H9 (cell line): ENCODE measurements around the gene AVEN. TPM values are rescaled to one million over a fixed set of nuclear protein-coding genes. Genes with fewer than 3 reads are reported as not detected.
A peak's percentile ranks its signal among the peaks of the same experiment; 100 is the strongest.

Source experiments
- DNase-seq: peaks from one replicate; pipeline ENCODE4 v3.0.0-alpha.2; 2017
- H2AFZ ChIP-seq: one replicate; pipeline ENCODE4 v1.6.1; 2013; ENCODE audit warnings: mild to moderate bottlenecking, low read length, control low read depth, moderate library complexity
- H2AK5ac ChIP-seq: 2 replicates; pipeline ENCODE4 v1.6.1; 2013; ENCODE audit warnings: low read length, control low read depth, mixed read lengths; ENCODE audit not compliant: insufficient read length
- H2BK120ac ChIP-seq: one replicate; pipeline ENCODE4 v1.6.1; 2013; ENCODE audit warnings: low read depth, mild to moderate bottlenecking, low read length, control low read depth, inconsistent platforms; ENCODE audit not compliant: poor library complexity, severe bottlenecking
- H2BK12ac ChIP-seq: 2 replicates; pipeline ENCODE4 v1.6.1; 2013; ENCODE audit warnings: low read length, control low read depth, mixed read lengths, low read depth; ENCODE audit not compliant: insufficient read length
- H2BK15ac ChIP-seq: 2 replicates; pipeline ENCODE4 v1.6.1; 2013; ENCODE audit warnings: low read depth, low read length, control low read depth
- H2BK20ac ChIP-seq: one replicate; pipeline ENCODE4 v1.6.1; 2013; ENCODE audit warnings: low read depth, mild to moderate bottlenecking, low read length, control low read depth, inconsistent platforms; ENCODE audit not compliant: poor library complexity, severe bottlenecking
- H2BK5ac ChIP-seq: 2 replicates; pipeline ENCODE4 v1.6.1; 2013; ENCODE audit warnings: low read length, control low read depth, mixed read lengths; ENCODE audit not compliant: insufficient read length
- H3K14ac ChIP-seq: 2 replicates; pipeline ENCODE4 v1.6.1; 2013; ENCODE audit warnings: low read length, control low read depth; ENCODE audit not compliant: insufficient read depth
- H3K18ac ChIP-seq: 2 replicates; pipeline ENCODE4 v1.6.1; 2013; ENCODE audit warnings: low read depth, mild to moderate bottlenecking, mixed read lengths, low read length, control low read depth; ENCODE audit not compliant: insufficient read length
- H3K23ac ChIP-seq: 2 replicates; pipeline ENCODE4 v1.6.1; 2013; ENCODE audit warnings: low read length, control low read depth, mixed read lengths, low read depth; ENCODE audit not compliant: insufficient read length
- H3K23me2 ChIP-seq: 2 replicates; pipeline ENCODE4 v1.6.1; 2013; ENCODE audit warnings: low read depth, mild to moderate bottlenecking, mixed read lengths, low read length, control low read depth; ENCODE audit not compliant: insufficient read length, poor library complexity, severe bottlenecking
- H3K27ac ChIP-seq: 2 replicates; pipeline ENCODE4 v1.5.1; 2013; ENCODE audit warnings: low read length, control low read depth, mixed read lengths, low read depth; ENCODE audit not compliant: insufficient read length
- H3K27me3 ChIP-seq: 2 replicates; pipeline ENCODE4 v1.6.1; 2013; ENCODE audit warnings: low read length, control low read depth, inconsistent platforms; ENCODE audit not compliant: insufficient read depth
- H3K4ac ChIP-seq: 2 replicates; pipeline ENCODE4 v1.6.1; 2013; ENCODE audit warnings: low read depth, mild to moderate bottlenecking, control low read depth, inconsistent platforms, low read length, moderate library complexity
- H3K4me1 ChIP-seq: 2 replicates; pipeline ENCODE4 v1.6.1; 2013; ENCODE audit warnings: low read length, control low read depth, inconsistent platforms; ENCODE audit not compliant: insufficient read depth
- H3K4me2 ChIP-seq: 2 replicates; pipeline ENCODE4 v1.6.1; 2013; ENCODE audit warnings: low read length, control low read depth, mixed read lengths; ENCODE audit not compliant: insufficient read length, insufficient read depth
- H3K56ac ChIP-seq: 2 replicates; pipeline ENCODE4 v1.6.1; 2013; ENCODE audit warnings: low read depth, mild to moderate bottlenecking, mixed read lengths, low read length, control low read depth; ENCODE audit not compliant: insufficient read length
- H3K79me1 ChIP-seq: 2 replicates; pipeline ENCODE4 v1.6.1; 2013; ENCODE audit warnings: low read depth, mild to moderate bottlenecking, moderate library complexity, low read length, control low read depth, inconsistent platforms; ENCODE audit not compliant: insufficient read depth, poor library complexity, severe bottlenecking
- H3K79me2 ChIP-seq: 2 replicates; pipeline ENCODE4 v1.6.1; 2013; ENCODE audit warnings: low read length, control low read depth, inconsistent platforms; ENCODE audit not compliant: insufficient read depth
- H3K9ac ChIP-seq: 2 replicates; pipeline ENCODE4 v1.6.1; 2013; ENCODE audit warnings: low read length, control low read depth, mixed read lengths; ENCODE audit not compliant: insufficient read length; ENCODE audit errors: extremely low read depth
- H3K9me3 ChIP-seq: one replicate; pipeline ENCODE4 v1.6.1; 2013; ENCODE audit warnings: low read depth, low read length, inconsistent platforms; ENCODE audit not compliant: control insufficient read depth
- H3T11ph ChIP-seq: one replicate; pipeline ENCODE4 v1.6.1; 2013; ENCODE audit warnings: mild to moderate bottlenecking, low read length, control low read depth, inconsistent platforms
- H4K20me1 ChIP-seq: one replicate; pipeline ENCODE4 v1.6.1; 2013; ENCODE audit not compliant: control insufficient read depth, insufficient read length, insufficient read depth
- H4K5ac ChIP-seq: 2 replicates; pipeline ENCODE4 v1.6.1; 2013; ENCODE audit warnings: low read depth, mild to moderate bottlenecking, mixed read lengths, low read length, control low read depth; ENCODE audit not compliant: insufficient read length
- H4K8ac ChIP-seq: replicated peaks from 2 replicates; pipeline ENCODE4 v1.6.1; 2013; ENCODE audit warnings: low read length, control low read depth, mixed read lengths, low read depth; ENCODE audit not compliant: insufficient read length
- H4K91ac ChIP-seq: 2 replicates; pipeline ENCODE4 v1.6.1; 2013; ENCODE audit warnings: low read depth, mild to moderate bottlenecking, moderate library complexity, mixed read lengths, low read length, control low read depth; ENCODE audit not compliant: insufficient read length
- H3K27ac Mint-ChIP-seq, 3 experiments: 2 replicates in 2 of 3; 3 replicates in 1 of 3; pipeline ENCODE4 v1.8.0; 2020 to 2021; ENCODE audit warnings: mixed read lengths in 3 of 3, mild to moderate bottlenecking in 1 of 3, moderate library complexity in 1 of 3
- H3K27me3 Mint-ChIP-seq: 2 replicates; pipeline ENCODE4 v1.8.0; 2021; ENCODE audit warnings: low read depth, mild to moderate bottlenecking, moderate library complexity, mixed read lengths
- H3K36me3 Mint-ChIP-seq, 3 experiments: 2 replicates in 2 of 3; 3 replicates in 1 of 3; pipeline ENCODE4 v1.8.0; 2020 to 2021; ENCODE audit warnings: low read depth in 3 of 3, mixed read lengths in 3 of 3; ENCODE audit not compliant: insufficient read depth in 1 of 3
- H3K4me1 Mint-ChIP-seq, 2 experiments: 2 replicates each; pipeline ENCODE4 v1.8.0; 2020; ENCODE audit warnings: mixed read lengths in 2 of 2
- H3K4me3 Mint-ChIP-seq, 2 experiments: 2 replicates in 1 of 2; 3 replicates in 1 of 2; pipeline ENCODE4 v1.8.0; 2020 to 2021; ENCODE audit warnings: mild to moderate bottlenecking in 2 of 2, mixed read lengths in 2 of 2, moderate library complexity in 1 of 2
- H3K9me3 Mint-ChIP-seq, 2 experiments: 2 replicates in 1 of 2; 3 replicates in 1 of 2; pipeline ENCODE4 v1.8.0; 2020; ENCODE audit warnings: mild to moderate bottlenecking in 2 of 2, mixed read lengths in 2 of 2, moderate library complexity in 1 of 2
- WGBS: extraction: QIAGEN DNeasy Blood & Tissue Kit; methylation state at CpG from one replicate; pipeline ENCODE4 v1.1.7; 2013; ENCODE audit warnings: missing lambda C conversion rate, low lambda C conversion rate, mixed read lengths; ENCODE audit not compliant: insufficient read length; ENCODE audit errors: extremely low coverage; 5-methylcytosine and 5-hydroxymethylcytosine counted together
- total RNA-seq: library from RNA; stranded (reverse); gene quantifications from 2 replicates; pipeline ENCODE4 v1.2.1, GENCODE V29; 2021
- TF ChIP-seq, protein P1 (sequence below): fragments of 200-600 bp; sonication (generic); conservative IDR thresholded peaks from 3 replicates; pipeline ENCODE4 v1.8.0; 2021; ENCODE audit warnings: antibody characterized with exemption, mild to moderate bottlenecking

The AVEN gene
- total RNA-seq, 1 experiment from 2014 or later: 16.1 TPM

GRCh38 chr15:33994005-33994615 is 44.9 kb downstream of the AVEN start:
- no peak overlapping the region for H2BK20ac ChIP-seq
- no peaks in the 10 kb centered on the region for H3K79me1 ChIP-seq
- WGBS: no CpG with 5 or more reads among the region's 9 CpGs
- no peaks in the 10 kb centered on the region for H3K27me3 ChIP-seq
- no peak overlapping the region for H2AK5ac ChIP-seq
- H3K9me3 Mint-ChIP-seq: peaks cover 0 to 3% of the 10 kb centered on the region in 2 experiments; a peak in 1 of 5 replicates
- peak; percentile 60 for DNase-seq
- H3K27ac ChIP-seq: no peak overlapping the region
- H4K20me1 ChIP-seq: no peaks in the 10 kb centered on the region
- H3K27ac Mint-ChIP-seq: no peak overlapping the region
- H2BK15ac ChIP-seq: no peak overlapping the region
- no peak overlapping the region for H3K23ac ChIP-seq
- H3K23me2 ChIP-seq: no peaks in the 10 kb centered on the region
- H3K56ac ChIP-seq: no peak overlapping the region
- no peaks in the 10 kb centered on the region for H3K4me1 ChIP-seq
- no peak overlapping the region for H2AFZ ChIP-seq
- H2BK12ac ChIP-seq: no peak overlapping the region
- H3K79me2 ChIP-seq: no peaks in the 10 kb centered on the region
- H3K36me3 Mint-ChIP-seq: peaks cover 0 to 4% (median 3%) of the 10 kb centered on the region in 3 experiments; a peak in 4 of 7 replicates
- TF ChIP-seq, protein P1, sequence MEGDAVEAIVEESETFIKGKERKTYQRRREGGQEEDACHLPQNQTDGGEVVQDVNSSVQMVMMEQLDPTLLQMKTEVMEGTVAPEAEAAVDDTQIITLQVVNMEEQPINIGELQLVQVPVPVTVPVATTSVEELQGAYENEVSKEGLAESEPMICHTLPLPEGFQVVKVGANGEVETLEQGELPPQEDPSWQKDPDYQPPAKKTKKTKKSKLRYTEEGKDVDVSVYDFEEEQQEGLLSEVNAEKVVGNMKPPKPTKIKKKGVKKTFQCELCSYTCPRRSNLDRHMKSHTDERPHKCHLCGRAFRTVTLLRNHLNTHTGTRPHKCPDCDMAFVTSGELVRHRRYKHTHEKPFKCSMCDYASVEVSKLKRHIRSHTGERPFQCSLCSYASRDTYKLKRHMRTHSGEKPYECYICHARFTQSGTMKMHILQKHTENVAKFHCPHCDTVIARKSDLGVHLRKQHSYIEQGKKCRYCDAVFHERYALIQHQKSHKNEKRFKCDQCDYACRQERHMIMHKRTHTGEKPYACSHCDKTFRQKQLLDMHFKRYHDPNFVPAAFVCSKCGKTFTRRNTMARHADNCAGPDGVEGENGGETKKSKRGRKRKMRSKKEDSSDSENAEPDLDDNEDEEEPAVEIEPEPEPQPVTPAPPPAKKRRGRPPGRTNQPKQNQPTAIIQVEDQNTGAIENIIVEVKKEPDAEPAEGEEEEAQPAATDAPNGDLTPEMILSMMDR: peak; percentile 69
- no peaks in the 10 kb centered on the region for H3K9me3 ChIP-seq
- H3K14ac ChIP-seq: no peak overlapping the region
- H3K27me3 Mint-ChIP-seq: no peaks in the 10 kb centered on the region
- no peak overlapping the region for H4K8ac ChIP-seq
- H3K4me3 Mint-ChIP-seq: no peak overlapping the region
- H3K18ac ChIP-seq: no peak overlapping the region
- no peak overlapping the region for H3K9ac ChIP-seq
- H3K4me1 Mint-ChIP-seq: peaks cover 2% of the 10 kb centered on the region in 2 experiments
- no peak overlapping the region for H3K4ac ChIP-seq
- H4K5ac ChIP-seq: no peak overlapping the region
- no peak overlapping the region for H2BK120ac ChIP-seq
- H4K91ac ChIP-seq: no peak overlapping the region
- no peak overlapping the region for H3K4me2 ChIP-seq
- H3T11ph ChIP-seq: no peak overlapping the region
- H2BK5ac ChIP-seq: no peak overlapping the region
